HuH-7.5 (cell line): Measurements from ENCODE around the gene CYP46A1.
"Not testable (repeated sequence)": the region's sequence is repeated elsewhere in the genome, so short reads cannot be mapped to it uniquely, and the experiment has no call there.

ENCODE experiments used
- DNase-seq: peaks from one replicate; pipeline ENCODE4 v3.0.0; 2011; ENCODE audit warnings: low spot score

CYP46A1 gene

DNA sequence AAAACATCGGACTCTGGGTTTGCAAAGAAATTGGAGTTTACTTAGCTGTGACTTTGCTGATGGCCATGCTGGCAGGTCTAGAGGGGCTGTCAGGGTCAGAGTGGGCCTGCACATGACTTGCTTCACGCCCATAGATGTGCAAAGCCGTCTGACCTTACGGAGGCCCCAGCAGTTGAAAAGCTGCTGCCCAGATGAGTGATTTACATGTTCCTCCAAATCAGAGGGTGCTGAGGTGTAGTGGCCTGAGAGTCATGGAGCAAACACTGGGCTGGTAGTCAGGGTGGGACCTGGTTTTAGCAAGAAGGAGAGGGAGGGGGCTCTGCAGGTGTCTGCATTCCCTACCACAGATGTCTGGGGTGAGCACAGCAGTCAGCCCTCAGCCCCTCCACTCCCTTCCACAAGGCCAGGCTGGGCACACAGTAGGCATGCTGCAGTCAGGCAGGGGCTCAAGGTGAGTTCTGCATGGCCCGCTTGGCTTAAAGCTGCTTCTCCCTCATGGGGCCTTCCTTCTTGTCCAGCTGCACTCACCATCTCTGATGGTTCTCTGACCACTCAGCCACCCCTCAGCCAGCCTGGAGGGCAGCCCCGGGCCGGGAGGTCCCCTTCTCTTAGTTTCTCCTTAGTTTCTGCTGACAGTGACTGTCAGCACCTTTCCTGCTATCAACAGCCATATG lies 74.9 kb downstream of the CYP46A1 start:
- DNase-seq, result no peak

DNA sequence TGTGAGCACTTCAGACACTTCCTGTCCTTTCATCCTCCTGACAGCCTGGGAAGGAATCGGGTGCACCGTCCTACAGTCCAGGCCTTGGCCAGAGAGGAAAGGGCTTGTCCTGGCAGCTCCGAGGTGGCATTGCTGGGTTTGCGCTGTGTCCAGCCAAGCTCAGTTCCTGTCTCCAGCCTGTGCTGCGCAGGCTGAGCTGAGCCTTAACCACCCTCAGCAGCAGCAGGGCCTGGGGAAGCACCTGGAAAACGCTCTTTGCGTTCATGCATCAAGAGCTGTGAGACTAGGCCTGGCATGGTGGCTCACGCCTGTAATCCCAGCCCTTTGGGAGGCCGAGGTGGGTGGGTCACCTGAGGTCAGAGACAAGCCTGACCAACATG lies 75.4 kb downstream of the CYP46A1 start:
- no peak for DNase-seq

DNA sequence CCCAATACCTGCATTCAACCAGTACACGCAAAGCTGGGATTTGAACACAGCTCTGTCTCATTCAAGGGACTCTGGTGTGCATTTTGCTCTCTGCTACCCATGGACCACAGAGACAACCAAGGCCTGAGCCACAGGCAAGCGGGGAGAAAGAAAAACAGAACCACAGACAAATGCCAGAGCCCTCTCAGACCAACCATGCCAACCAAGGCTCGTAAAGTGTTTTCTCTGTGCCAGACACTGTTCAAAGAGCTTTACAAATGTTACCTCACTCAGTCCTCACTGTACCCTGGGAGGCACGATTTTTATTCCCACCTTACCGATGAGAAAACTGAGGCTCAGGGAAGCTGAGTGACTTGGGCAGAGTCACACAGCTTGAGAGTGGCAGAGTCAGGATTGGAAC lies 76.7 kb downstream of the CYP46A1 start:
- no peak for DNase-seq

DNA sequence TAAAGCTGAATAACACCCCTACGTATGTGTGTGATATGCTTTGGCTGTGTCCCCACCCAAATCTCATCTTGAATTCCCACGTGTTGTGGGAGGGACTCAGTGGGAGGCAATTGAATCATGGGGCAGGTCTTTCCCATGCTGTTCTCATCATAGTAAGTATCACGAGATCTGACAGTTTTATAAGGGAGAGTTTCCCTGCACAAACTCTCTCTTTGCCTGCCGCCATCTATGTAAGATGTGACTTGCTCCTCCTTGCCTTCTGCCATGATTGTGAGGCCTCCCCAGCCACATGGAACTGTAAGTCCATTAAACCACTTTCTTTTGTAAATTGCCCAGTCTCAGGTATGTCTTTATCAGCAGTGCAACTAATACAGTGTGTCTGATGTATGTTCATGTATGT lies 78.8 kb downstream of the CYP46A1 start:
- not testable (repeated sequence) for DNase-seq

DNA sequence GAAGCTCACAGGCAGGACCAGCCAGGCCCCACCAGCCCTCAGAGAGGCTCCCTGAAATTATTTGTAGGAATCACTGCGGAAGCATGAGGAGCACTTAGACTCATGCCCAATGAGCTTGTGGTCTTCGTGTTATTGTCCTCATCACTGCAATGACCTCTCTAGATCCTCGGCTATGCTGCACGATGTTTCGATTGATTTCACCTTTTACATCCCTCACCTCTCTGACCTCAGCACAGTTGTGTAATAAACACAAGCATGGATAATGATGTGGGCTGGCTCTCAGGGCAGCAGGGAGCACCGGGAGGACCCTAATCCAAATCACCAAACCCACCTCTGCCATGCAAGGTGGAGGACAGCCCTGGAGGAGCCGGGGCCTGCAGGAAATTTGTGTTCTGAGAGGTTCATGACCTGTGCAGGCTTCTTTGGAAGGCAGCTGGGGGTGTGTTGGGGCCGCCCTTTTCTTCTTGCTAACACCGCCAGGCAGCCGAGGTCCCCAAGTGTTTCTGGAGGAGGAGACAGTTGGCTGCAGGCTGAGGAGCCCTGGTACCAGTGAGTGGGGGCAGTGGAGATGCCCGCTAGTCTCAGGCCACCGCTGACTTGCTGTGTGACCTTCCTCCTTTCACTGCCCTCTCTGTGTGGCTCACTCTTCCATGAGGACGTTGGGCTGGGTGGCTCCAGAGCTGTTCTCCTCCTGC lies 79.6 kb downstream of the CYP46A1 start:
- no peak for DNase-seq

DNA sequence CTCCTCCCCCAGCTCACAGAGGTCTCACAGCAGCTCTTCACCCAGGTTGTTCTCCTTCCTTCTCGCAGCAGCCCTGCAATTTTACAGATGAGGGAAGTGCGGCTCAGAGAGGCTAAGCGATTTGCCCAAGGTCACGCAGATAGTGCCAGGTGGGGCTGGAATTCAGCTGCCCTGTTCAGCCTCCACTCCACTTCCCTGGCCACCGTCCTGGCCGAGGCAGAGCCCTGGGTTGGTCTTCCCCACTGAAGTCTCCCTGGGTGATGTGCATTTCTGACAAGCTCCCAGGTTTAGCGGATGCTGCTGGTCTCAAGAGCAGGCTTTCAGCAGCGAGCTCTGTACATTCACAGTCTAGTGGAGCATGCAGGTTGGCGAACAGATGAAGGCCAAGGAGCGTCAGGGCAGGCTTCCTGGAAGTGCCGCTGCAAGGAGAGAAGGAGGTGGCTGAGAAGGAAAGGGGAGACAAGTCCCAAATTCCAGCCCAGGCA lies 80.2 kb downstream of the CYP46A1 start:
- no peak for DNase-seq

DNA sequence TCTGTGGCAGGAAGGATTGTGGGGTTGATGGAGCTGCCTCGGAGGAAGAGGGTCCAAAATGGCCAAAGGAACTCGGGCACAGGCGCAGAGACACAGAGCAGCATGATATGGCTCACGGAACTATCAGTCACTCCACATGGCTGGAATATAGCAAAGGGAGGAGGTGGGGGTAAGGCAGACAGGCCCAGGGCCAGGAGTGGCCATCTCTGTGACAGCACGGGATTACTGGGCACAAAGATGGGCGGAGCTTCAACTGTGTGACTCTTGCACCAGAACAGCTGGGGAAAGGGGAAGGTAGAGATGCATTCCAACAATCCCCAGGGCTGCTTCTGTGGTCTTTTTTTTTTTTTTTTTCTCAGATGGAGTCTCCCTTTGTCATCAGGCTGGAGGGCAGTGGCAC lies 84.3 kb downstream of the CYP46A1 start:
- DNase-seq, result no peak

DNA sequence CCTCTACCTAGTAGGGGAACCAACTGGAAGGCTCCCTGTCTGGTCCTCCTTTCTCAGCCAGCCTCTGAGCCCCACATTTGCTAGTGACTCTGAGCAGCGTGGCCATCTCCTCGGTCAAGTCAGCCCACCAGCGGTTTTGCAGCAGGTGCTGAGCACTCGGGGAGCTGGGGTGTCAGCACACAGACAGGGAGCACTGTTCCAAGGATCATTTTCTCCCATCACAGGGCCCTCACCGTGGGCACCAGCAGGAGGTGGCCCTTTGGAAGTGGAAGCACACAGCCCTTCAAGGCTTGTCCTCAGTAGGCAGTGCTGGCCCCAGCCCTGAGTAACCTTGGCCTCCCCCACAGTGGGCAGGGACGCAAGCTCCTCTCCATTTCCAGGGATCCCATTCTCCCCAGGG lies 85.0 kb downstream of the CYP46A1 start:
- no peak for DNase-seq

DNA sequence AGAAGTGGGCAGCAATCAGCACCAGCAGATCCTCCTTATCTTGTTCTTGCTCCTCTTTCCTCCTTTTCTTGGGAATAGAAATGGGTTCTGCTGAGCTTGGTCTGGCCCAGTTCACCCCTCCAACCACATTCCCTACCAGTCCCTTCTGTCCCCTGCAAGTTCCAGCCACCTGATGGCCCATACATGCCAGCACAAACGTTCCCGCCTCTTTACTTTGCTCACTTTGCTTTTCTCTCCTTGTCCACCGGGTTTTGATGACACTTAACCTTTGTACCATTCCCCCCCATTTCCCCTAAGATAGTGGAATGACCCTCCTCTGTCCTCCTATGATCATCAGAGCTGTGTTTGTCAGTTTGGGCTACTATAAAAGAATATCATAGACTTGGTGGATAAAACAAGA lies 85.7 kb downstream of the CYP46A1 start:
- DNase-seq, result no peak

DNA sequence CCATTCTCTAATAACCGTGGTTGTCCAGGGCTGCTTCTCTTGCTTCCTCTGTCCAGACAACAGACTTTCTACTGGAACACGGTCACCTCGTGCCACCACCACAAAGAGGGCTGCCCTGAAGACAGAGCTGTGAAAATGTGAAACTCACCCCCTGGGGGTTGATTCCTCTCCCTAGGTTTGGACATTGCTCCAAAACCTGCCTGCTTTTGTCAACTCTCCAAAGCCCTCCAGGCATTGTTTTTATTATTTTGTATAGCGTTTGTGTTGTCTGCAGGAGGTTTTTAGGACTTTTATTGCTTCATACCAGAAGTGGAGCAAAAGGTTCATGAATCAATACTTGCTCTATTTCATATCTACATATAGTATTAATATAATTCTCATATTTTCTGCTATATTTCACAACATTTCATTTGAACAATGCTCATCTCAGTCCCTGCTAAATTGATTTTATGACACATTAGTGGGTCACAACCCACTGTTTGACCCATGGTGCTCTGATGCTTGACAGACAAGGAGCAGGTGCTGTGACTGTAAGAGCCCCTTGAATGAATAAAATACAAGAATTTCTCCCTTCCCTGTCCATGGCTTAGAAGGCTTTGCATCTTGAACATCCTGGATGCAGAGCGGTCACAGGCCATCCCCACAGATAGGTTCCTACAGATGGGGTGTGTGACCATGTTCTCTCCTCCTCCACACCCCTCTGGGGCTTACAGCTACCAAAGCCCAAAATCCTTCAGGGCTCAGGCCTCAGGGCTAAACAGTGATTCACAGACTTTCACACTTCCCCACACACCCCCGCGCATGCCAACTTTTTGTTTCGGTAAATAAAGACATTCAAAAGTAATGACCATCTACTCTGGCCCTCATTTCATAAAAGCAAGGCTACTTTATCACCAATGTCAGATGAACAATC lies 88.5 kb downstream of the CYP46A1 start:
- no peak for DNase-seq

DNA sequence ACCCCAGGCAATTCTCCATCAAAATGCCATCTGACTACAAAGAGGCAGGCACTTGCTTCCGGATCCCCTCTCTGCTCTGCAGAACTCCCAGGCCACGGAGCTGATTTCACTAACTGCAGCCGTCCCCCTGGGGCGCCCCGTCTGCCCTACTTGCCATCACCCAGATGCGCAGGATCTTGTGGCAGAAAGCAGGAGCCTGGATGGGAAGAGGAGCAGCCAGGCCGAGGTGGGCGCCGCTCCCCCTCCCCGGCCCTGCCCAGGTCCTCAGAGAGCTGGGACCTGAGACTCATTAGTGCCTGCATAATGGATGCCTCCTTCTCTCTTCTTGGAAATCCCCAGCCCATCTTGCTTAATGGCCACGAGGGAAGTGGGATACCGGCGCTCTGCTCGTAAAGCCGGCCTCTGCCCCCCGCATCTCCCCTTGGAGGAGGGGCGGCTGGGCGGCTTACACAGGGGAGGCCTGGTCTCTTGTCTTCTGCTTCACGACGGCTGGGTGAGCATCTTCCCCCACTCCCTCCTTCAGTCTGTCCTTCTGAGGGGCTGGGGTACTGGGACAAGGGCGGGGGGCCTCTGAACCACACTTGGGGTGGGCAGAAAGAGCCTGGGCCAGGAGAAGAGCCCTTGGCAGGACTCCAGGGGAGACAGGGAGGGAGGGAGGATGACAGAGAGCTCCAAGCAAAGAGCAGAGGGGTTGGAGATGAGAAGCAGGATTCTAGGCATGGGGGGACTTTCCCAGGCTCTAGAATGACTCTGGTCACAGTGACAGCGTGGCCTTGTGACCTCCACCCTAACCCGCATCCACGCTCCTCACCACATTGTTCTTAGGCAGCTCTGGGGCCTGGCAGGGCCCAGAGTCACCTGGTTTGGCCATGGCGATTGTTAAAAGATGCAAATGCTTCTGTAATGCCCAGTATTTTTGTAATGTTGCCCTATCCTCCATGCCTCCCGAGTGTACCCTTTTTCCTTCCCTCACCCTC lies 89.7 kb downstream of the CYP46A1 start:
- DNase-seq, result no peak

DNA sequence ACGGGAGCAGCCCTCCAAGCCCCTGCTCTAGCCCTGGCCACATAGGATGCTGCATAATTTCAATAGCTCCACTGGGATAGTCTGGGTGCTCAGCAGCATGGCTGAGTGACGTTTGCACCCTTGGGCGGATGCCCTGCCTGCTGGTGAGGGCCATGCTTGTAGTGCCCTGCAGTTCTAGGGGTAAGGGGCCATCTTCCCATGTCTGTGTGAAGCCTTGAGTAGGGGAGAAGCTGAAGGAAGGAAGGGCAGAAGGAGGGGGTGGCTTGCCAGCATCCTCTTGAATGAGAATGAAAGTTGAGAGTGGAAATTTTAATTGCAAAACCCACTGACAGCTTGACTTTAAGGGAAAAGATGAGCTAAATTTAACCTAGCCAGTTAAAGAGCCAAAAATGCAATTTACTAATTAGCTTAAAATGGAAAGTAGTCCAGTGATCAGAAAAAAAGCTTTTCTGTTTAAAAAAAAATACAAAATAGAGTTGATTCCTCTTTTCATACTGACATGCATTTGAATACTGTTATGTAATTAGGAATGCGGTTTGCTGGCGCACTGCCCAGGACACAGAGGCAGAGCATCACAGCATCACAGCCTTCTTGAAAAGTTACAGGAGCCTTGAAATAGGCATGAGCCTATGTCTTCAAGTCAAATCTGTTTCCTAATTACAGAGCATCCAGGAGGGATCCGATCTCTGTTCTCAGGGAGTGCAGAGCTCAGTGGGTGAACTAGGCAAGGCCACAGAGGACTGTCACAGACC lies 90.6 kb downstream of the CYP46A1 start:
- DNase-seq, result no peak

DNA sequence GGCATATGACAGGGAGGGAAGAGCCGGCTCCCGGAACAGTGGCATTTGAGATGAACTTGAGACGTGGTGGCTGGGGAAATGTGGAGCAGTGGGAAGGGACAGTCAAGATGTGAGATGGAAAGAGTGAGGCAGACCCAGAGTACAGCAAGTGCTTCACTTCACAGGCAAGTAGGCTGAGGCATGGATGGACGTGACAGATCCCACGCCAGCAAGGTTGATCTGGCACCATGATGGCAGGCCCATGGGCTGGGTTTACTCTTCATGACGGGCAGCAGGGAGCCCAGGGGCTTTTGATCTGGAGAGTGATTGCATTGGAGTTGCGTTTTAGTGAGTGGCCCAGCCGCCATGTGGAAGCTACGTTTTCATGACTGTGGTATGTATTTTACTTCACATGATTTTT lies 91.3 kb downstream of the CYP46A1 start:
- DNase-seq, result no peak
